HepG2 (cell line): Measurements from ENCODE around the gene TNFAIP3. TPM values are rescaled to one million over a fixed set of nuclear protein-coding genes. Genes with fewer than 3 reads are reported as not detected.
A peak's percentile ranks its signal among the peaks of the same experiment; 100 is the strongest.

Source experiments
- ADNP ChIP-seq: sonication (generic); formaldehyde crosslinking; IDR thresholded peaks from 2 replicates; pipeline ENCODE4 v1.4.0; 2020; ENCODE audit warnings: missing genetic modification reagents
- BCL6 ChIP-seq: IDR thresholded peaks from 2 replicates; pipeline ENCODE4 v1.6.1; 2016; ENCODE audit warnings: missing genetic modification reagents, missing compliant biosample characterization
- BRCA1 ChIP-seq: sonication (generic); formaldehyde crosslinking; IDR thresholded peaks from 2 replicates; pipeline ENCODE4 v1.4.0; 2020; ENCODE audit warnings: missing genetic modification reagents
- CENPBD1 ChIP-seq: sonication (generic); formaldehyde crosslinking; IDR thresholded peaks from 2 replicates; pipeline ENCODE4 v1.8.0; 2022; ENCODE audit warnings: missing genetic modification reagents, low read depth, mild to moderate bottlenecking, borderline replicate concordance
- CREB1 ChIP-seq, 2 experiments: fragments of 450-650 bp in 1 of 2; IDR thresholded peaks; 2 replicates each; pipeline ENCODE4 v1.6.1; 2016 to 2017; ENCODE audit warnings: control low read depth in 1 of 2, mild to moderate bottlenecking in 1 of 2, missing compliant biosample characterization in 1 of 2, missing genetic modification characterization in 1 of 2
- ETV6 ChIP-seq: sonication (generic); formaldehyde crosslinking; conservative IDR thresholded peaks from 2 replicates; pipeline ENCODE4 v1.4.0; 2020; ENCODE audit warnings: missing genetic modification reagents
- GLI4 ChIP-seq: sonication (generic); formaldehyde crosslinking; IDR thresholded peaks from 2 replicates; pipeline ENCODE4 v1.5.1; 2020; ENCODE audit warnings: missing genetic modification reagents, mild to moderate bottlenecking, moderate library complexity, borderline replicate concordance
- MEIS1 ChIP-seq: sonication (generic); formaldehyde crosslinking; IDR thresholded peaks from 2 replicates; pipeline ENCODE4 v1.9.0; 2021; ENCODE audit warnings: mild to moderate bottlenecking, missing genetic modification reagents, moderate library complexity, borderline replicate concordance
- MYC ChIP-seq: sonication (generic); formaldehyde crosslinking; IDR thresholded peaks from 2 replicates; pipeline ENCODE4 v1.9.0; 2021; ENCODE audit warnings: missing genetic modification reagents, borderline replicate concordance
- NFATC3 ChIP-seq: sonication (generic); formaldehyde crosslinking; IDR thresholded peaks from 2 replicates; pipeline ENCODE4 v1.5.1; 2020; ENCODE audit warnings: mild to moderate bottlenecking, missing genetic modification reagents
- RFXANK ChIP-seq: IDR thresholded peaks from 2 replicates; pipeline ENCODE4 v1.6.1; 2016
- SAP130 ChIP-seq: IDR thresholded peaks from 2 replicates; pipeline ENCODE4 v1.6.1; 2016; ENCODE audit warnings: low read depth
- SSRP1 ChIP-seq: IDR thresholded peaks from 2 replicates; pipeline ENCODE4 v1.6.1; 2016; ENCODE audit warnings: control low read depth
- TFE3 ChIP-seq: IDR thresholded peaks from 2 replicates; pipeline ENCODE4 v1.6.1; 2016
- TGIF2 ChIP-seq: IDR thresholded peaks from 2 replicates; pipeline ENCODE4 v1.6.1; 2016; ENCODE audit warnings: control low read depth, missing compliant biosample characterization
- ZBTB3 ChIP-seq: sonication (generic); formaldehyde crosslinking; IDR thresholded peaks from 2 replicates; pipeline ENCODE4 v1.4.0; 2020; ENCODE audit warnings: low read depth, mild to moderate bottlenecking, moderate library complexity, missing genetic modification reagents, borderline replicate concordance
- ZBTB7B ChIP-seq: sonication (generic); formaldehyde crosslinking; IDR thresholded peaks from 2 replicates; pipeline ENCODE4 v1.4.0; 2020; ENCODE audit warnings: missing genetic modification reagents
- ZNF317 ChIP-seq: sonication (generic); formaldehyde crosslinking; IDR thresholded peaks from 2 replicates; pipeline ENCODE4 v1.5.0; 2020; ENCODE audit warnings: mild to moderate bottlenecking, missing genetic modification reagents
- ZNF766 ChIP-seq: sonication (generic); formaldehyde crosslinking; IDR thresholded peaks from 2 replicates; pipeline ENCODE4 v1.5.0; 2020; ENCODE audit warnings: missing genetic modification reagents, borderline replicate concordance
- ZNF841 ChIP-seq: sonication (generic); formaldehyde crosslinking; IDR thresholded peaks from 2 replicates; pipeline ENCODE4 v1.8.1; 2023; ENCODE audit warnings: missing genetic modification reagents, borderline replicate concordance
- polyA plus RNA-seq, 8 experiments: library from polyadenylated mRNA; depleted of rRNA in 3 of 8; stranded (reverse) in 7 of 8; unstranded in 1 of 8; fragments of >200 nt; fragmentation: Illumina TruSeq in 4 of 8; extraction: Trizol in 4 of 8; gene quantifications; 2 replicates each; pipeline versions ENCODE4 v1.2.1 to v1.2.3, GENCODE V29; 2011 to 2016; ENCODE audit warnings: low read depth in 4 of 8, missing spikeins in 1 of 8, mixed read lengths in 1 of 8; ENCODE audit not compliant: insufficient read depth in 1 of 8
- total RNA-seq, 5 experiments: library from RNA; depleted of rRNA; stranded (reverse); fragments of >200 nt; fragmentation: Illumina TruSeq; extraction: Trizol; gene quantifications; 2 replicates each; pipeline ENCODE4 v1.2.3, GENCODE V29; 2016; ENCODE audit warnings: low read depth in 1 of 5
- TF ChIP-seq, protein P1 (sequence below): sonication (generic); formaldehyde crosslinking; IDR thresholded peaks from 2 replicates; pipeline ENCODE4 v1.8.0; 2022; ENCODE audit warnings: low read depth, missing genetic modification reagents

The TNFAIP3 gene
- total and polyA plus RNA-seq, 2 of the 13 experiments (the other 11 are each of a cell fraction or from before 2014, with no cell fraction given) = 28.2 to 47.1 TPM

- TF ChIP-seq CENPBD1 (CRISPR knock-in tag) (0 out of 2 replicates have a peak, but pooled peaks have one; percentile 54), TFE3 (CRISPR knock-in tag) (peak; percentile 53), ZBTB3 (0 out of 2 replicates have a peak, but pooled peaks have one; percentile 0), ZBTB7B (no peak; the same call in 1 of the 2 replicates), MEIS1 (CRISPR knock-in tag) (0 out of 2 replicates have a peak, but pooled peaks have one; percentile 10), BRCA1 (CRISPR knock-in tag) (no peak; the same call in 1 of the 2 replicates), ZNF766 (peak; percentile 69; the same call in 1 of the 2 replicates), TGIF2 (CRISPR knock-in tag) (0 out of 2 replicates have a peak, but pooled peaks have one; percentile 83), SSRP1 (CRISPR knock-in tag) (peak; percentile 78; the same call in 1 of the 2 replicates), ADNP (CRISPR knock-in tag) (no peak), ZNF841 (CRISPR knock-in tag) (no peak), ZNF317 (CRISPR knock-in tag) (peak; percentile 29; the same call in 1 of the 2 replicates), GLI4 (CRISPR knock-in tag) (0 out of 2 replicates have a peak, but pooled peaks have one; percentile 51), SAP130 (CRISPR knock-in tag) (peak; percentile 51), BCL6 (0 out of 2 replicates have a peak, but pooled peaks have one; percentile 30), CREB1 (IDR thresholded peaks at IDR 0.05) (no peak; the same call in 1 of the 2 replicates), CREB1 (CRISPR knock-in tag; IDR thresholded peaks at IDR 0.05) (peak; percentile 75; the same call in 1 of the 2 replicates), MYC (CRISPR knock-in tag) (0 out of 2 replicates have a peak, but pooled peaks have one; percentile 27), NFATC3 (CRISPR knock-in tag) (0 out of 2 replicates have a peak, but pooled peaks have one; percentile 46), ETV6 (CRISPR knock-in tag) (peak; percentile 34; the same call in 1 of the 2 replicates), RFXANK (CRISPR knock-in tag) (0 out of 2 replicates have a peak, but pooled peaks have one; percentile 15)
- TF ChIP-seq, protein P1, sequence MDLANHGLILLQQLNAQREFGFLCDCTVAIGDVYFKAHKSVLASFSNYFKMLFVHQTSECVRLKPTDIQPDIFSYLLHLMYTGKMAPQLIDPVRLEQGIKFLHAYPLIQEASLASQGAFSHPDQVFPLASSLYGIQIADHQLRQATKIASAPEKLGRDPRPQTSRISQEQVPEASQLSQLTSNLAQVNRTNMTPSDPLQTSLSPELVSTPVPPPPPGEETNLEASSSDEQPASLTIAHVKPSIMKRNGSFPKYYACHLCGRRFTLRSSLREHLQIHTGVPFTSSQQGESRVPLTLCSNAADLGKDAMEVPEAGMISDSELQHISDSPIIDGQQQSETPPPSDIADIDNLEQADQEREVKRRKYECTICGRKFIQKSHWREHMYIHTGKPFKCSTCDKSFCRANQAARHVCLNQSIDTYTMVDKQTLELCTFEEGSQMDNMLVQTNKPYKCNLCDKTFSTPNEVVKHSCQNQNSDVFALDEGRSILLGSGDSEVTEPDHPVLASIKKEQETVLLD = peak; percentile 24; the same call in 1 of the 2 replicates
These were observed 702 bp upstream of the TNFAIP3 start (continued) for GRCh38 chr6:137866200-137866913.
